GM18868 (cell line): ENCODE measurements around the gene GART.
"Not testable (repeated sequence)": the region's sequence is repeated elsewhere in the genome, so short reads cannot be mapped to it uniquely, and the experiment has no call there.

Experiments
- ATAC-seq: cut with Tn5 transposase; IDR thresholded peaks from one replicate; pipeline ENCODE4 v1.9.1; 2021; ENCODE audit warnings: mild to moderate bottlenecking, moderate library complexity; ENCODE audit not compliant: unreplicated experiment

GART gene

DNA sequence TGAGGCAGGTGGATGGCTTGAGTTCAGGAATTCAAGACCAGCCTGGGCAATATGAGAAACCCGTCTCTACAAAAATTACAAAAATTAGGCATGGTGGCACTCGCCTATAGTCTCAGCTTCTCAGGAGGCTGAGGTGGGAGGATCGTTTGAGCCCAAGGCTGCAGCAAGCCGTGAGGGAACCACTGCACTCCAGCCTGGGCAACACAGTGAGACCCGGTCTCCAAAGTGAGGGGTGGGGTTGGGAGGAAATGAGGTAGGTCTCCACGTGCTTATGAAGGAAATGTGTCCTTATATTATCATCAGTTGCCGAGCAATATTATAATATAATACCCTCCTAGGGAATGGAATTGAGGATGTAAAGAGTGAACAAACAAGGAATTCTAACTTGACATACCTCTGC lies 64.9 kb downstream of the GART start:
- no peak for ATAC-seq

DNA sequence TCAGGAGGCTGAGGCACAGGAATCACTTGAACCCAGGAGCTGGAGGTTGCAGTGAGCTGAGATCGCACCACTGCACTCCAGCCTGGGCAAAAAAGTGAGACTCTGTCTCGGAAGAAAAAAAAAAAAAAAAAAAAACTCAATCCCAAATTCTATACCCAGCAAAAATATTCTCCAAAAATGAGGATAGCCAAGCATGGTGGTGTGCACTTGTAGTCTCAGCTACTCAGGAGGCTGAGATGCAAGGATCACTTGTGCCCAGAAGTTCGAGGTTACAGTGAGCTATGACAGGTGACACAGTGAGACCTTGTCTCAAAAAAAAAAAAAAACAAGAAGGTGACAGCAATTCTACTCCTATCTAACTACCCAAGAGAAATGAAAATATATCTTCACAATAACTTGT lies 68.6 kb downstream of the GART start:
- ATAC-seq, result no peak

DNA sequence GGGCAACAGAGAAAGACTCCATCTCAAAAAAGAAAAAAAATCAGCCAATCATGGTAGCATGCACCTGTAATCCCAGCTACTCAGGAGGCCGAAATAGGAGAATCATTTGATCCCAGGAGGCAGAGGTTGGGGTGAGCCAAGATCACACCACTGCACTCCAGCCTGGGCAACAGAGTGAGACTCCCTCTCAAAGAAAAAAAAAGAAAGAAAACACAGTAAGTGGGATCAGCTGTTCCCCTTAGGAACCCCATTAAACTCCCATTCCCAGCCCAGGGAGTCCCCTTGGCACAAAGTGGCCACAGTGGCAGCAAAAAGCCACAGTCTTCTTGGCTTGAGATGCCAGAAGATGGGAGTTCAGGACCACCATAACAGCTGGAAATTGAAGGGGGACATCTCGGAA lies 71.2 kb downstream of the GART start:
- no peak for ATAC-seq

DNA sequence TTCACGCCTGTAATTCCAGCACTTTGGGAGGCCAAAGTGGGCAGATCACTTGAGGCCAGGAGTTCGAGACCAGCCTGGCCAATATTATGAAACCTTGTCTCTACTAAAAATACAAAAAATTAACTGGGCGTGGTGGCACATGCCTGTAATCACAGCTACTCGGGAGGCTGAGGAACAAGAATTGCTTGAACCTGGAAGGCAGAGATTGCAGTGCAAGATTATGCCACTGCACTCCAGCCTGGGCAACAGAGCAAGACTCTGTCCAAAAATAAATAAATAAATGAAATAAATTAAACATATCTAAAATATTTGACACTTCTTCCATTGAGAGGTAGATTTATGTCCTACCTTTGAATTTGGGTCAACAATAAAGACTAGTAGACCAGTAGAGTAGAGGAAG lies 72.7 kb downstream of the GART start:
- ATAC-seq, result not testable (repeated sequence)

DNA sequence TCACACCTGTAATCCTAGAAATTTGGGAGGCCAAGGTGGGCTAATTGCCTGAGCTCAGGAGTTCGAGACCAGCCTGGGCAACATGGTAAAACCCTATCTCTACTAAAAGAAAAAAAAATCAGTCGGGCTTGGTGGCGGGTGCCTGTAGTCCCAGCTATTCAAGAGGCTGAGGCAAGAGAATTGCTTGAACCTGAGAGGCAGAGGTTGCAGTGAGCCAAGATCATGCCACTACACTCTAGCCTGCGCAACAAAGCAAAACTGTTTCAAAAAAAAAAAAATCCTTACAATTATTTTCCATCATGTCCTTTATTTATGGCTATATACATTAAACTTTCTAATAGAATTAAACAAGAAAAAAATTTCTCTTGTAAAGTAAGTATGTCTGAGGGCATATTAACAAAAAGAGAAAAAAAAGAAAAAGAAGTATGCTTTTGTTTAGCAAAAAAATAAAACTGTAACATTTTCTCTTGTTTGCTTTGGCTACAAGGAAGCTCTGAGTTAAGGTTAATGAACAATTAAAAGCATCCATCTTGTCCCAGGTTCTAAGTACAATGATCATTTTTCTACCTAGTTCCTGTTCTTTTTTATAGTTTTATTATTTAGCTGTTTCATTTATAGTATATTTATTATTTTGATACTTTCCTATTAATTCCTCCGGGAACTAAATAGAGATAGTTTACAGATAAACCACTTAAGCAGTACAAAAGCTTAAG lies 80.2 kb downstream of the GART start:
- no peak for ATAC-seq

DNA sequence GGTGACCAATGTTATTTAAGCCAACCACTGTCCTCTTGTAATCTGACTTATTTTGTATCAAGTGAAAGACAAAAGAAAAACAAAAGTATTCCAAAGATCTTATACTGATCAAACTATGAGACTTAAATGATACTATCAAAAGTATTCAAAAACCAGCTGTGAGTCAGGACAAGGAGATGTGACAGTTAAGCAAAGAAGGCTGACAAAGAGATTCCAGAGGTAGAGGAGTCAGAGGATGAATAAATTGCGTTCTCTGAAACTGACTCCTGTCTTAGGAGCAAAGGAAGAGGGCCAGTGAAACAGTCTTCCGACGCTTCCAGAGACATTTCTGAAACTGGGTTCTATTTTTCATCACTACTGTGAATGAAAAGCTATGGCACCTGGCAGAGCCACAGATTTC lies 83.1 kb downstream of the GART start:
- no peak for ATAC-seq

DNA sequence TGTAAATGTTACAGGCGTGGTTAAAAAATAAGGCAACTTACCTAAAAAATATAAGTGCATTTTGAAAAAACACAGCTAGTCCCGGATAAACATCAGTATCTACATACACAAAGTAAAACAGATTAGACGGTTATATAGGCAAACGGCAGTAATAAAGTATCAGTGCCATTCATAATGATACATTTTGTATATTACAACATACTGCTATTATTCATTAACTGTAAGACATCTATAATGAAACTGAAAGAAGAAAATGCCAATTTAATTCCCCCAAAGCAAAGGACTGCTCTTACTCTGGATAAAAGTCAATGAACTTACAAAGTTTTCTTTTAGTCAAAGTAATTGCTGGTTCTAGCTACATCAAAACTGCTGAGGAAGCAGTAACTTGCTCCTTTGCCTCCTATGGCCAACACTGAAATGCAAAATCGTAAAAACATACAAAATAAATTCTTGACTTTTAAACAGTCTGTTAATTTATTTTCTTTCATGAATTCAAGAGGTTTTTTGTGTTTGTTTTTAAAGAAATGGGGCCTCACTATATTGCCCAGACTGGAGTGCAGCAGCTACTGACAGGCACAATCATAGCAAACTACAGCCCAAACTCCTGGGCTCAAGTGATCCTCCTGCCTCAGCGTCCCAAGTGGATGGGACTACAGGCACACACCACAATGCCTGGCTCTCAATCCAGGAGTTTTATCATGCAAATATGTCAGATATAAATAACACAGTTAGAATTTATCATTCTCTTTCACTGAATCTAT lies 86.1 kb downstream of the GART start:
- ATAC-seq, result no peak
